CMK (cell line): Measurements from ENCODE around the gene DNAL4.

Source experiments
- DNase-seq: peaks from one replicate; pipeline ENCODE4 v3.0.0-alpha.2; 2010; ENCODE audit warnings: low read depth

DNAL4 gene

DNA sequence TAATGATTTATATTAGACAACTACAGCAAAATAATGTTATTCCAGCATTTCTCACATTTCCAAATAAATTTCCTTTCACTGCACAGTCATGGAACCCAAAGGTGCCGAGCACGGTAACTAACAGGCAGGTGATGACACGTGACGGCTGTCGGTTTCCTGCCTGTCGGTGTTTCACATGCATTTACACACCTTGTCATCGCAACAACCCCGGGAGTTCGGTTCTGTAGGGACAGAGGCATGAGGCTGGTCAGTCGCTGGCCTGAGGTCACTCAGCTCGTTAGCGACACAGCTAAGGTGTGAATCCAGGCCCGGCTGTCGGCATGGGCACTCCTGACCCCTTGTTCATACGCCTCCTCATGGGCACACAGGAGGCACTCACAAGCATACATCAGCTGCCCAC lies 9.9 kb downstream of the DNAL4 start:
- no peak for DNase-seq

DNA sequence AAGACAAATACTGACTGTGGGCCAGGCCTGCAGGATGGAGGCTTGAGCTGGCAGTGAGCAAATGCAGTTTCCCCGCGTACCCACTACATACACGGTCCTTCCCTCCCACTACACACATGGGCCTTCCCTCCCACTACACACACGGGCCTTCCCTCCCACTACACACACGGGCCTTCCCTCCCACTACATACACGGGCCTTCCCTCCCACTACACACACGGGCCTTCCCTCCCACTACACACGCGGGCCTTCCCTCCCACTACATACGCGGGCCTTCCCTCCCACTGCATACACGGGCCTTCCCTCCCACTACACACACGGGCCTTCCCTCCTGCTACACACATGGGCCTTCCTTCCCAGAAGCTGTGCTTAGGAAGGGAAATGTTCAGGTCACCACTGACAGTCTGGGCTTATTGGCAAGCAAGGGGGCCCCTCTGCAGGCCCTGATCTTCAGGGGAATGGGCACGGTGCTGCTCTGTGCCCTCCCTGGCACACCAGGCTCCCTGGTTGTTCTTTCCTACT lies 10.8 kb downstream of the DNAL4 start:
- DNase-seq: no peak

DNA sequence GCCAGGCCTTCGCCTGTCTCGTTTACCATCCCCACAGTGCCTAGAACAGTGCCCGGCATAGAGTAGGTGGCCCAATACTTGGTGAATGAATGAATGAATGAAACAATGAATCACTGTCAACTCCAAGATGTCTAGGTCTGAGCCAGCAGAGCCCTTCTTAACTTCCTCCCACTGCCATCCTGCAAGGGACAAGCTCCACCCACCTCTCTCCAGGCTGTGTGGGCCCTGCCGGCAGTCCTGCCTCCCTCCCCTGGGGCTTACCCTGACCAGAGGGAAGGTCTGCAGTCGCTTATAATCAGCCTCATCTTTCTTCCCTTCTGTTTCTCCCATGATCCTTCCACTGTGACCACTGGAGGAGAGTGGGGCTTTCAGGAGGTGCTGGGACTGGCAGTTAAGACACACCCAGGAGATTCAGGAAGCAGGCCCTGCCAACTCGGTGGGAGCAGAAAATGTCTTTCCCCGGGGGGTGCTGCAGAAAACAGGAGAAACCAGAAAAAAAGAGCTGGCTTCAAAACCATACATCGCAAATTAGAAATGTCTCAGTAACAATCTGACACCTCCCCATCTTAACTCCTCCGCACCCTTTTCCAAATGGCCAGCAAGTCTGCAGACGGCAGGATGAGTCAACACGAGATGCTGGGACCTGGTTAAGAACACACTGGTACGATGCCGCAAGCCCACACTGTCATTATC lies 11.4 kb downstream of the DNAL4 start:
- peak; percentile 85 for DNase-seq

DNA sequence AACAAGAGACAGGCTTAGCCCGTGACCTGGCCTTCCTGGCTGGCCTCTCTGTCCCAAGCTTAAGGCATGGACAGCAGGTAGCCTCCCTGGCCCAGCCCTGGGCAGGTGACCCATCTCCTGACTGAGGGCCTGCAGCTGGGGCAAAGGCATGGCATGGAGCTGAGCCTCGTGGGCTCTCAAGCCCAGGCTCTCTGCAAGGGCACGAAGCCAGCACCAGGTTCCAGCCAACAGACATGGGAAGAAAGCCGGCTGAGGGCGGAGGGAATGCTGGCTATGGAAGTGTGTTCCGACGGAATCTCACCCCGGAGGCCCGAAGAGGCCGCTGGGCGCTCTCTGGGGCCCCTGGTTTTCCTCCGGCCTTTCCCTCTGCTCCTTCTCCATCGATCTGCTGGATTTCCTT lies 12.9 kb downstream of the DNAL4 start:
- no peak for DNase-seq

DNA sequence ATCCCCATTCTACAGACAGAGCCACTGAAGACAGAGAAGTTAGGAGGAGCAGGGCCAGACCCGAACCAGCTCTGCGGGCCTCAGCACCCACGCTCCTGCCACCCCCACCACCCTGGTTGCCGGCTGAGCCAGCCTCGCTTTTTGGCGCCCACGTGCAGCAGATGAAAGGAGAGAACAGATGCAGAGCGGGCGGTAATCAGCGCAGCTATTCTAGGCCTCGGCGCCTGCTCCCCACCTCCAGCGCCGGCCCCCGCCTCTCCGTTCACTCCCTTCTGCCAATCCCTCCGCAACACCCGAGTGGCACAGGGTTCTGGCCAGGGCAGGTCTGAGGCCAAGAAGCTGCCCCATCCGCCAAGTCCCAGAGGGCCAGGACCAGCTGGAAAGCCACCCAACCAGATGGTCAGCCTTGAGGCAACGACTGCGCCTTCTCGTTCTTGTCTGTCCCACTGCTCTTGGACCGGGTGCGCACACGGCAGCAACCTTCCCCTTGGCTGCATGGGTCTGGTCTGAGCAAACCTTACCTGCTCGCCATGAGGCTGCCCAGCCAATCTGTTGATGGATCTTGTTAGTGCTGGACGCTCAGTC lies 16.8 kb downstream of the DNAL4 start:
- no peak for DNase-seq

DNA sequence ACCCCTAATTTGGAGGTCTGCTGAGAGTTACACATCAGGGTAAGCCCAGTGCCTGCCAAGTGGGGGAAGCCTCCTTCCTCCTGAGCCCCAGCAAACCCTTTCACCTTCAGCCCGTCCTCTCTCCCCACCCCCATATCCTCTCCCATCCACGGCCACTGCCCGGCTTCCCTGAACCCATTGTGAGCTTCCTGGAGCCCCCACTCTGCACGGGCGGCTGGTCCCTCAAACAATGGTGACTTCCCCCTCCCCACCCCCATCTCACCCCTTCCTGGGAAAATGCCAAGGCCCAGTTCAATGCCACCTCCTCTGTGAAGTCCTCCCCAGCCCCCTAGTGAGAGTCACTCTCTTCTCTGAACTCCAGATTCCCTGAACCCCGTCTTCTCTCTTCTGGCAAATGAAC lies 17.9 kb downstream of the DNAL4 start:
- no peak for DNase-seq

DNA sequence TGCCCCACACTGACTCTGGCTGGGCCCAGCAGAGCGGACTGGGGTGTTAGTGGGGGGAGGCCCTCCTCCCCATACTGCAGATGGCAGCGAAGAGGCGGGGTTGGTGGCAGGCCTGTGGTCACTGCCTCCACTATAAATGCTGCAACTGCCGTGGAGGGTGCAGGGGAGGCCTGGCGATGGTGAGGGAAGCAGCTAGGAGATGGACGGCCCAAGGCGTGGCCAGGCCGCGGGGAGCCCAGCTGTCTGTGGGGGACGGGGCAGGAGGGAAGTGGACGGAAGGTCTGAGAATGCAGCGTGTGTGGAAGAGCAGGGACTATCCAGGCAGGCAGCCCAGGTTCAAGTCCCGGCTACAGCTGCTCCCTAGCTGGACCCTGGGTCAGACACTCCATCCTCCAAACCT lies 18.3 kb downstream of the DNAL4 start:
- no peak for DNase-seq

DNA sequence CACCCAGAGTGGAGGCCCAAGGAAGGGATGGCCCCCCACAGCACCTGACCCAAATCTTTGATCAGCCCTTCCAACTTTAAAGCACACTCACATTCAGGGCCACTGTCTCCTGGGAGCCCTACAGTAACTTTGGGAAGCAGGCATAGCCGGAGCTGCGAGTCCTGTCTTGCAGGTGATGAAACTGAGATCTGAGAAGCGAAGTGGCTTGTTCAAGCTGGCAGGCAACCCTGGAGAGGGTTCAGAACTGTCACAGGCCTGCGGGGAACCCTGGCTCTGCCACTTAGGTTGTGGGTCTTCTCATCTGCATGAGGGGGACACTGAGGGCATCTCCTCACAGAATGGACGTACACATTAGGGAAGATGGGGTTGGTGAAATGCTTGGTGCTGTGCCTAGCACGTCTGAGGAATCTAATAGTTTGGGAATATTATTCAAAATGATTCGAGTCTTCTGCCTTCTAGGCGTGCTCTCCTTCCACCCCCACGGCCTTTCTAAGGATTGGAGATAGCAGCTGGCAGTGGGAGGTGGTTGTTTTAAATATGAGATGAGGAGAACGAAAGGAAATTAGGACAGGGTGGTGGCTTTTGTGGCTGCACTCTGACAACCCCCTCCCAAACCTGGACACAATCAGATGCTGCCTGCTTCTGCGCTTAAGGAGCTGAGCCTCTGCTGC lies 19.3 kb downstream of the DNAL4 start:
- DNase-seq: no peak

DNA sequence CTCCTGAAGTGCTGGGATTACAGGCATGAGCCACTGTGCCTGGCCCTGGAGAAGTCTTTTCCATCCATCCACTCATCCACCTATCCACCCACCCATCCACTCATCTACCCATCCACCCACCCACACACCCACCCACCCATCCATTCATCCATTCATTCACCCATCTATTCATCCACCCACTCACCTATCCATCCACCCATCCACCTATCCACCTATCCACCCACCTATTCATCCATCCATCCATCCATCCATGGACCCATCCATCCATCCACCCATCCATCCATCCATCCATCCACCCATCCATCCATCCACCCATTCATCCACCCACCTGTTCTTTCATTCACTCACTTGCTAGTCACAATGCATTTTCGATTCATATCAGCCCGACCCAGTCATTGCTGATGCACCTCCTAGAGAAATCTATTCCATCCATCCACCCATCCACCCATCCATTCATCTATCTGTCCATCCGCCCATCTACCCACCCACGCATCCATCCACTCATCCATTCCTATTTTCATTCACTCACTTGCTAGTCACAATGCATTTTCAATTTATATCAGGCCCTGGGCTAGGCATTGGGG lies 20.5 kb downstream of the DNAL4 start:
- DNase-seq: no peak

DNA sequence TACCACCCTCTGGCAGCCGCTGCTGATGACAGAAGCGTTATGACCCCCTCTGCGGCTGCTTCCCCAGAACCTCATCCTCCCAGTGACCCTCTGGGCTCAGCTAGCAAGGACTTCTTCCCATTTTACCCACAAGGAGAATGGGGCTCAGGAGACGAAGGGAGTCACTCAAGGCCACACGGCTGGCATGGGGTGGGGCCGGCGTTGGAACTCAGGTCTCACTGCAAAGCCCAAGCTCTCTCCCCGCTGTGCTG lies 21.4 kb downstream of the DNAL4 start:
- no peak for DNase-seq

DNA sequence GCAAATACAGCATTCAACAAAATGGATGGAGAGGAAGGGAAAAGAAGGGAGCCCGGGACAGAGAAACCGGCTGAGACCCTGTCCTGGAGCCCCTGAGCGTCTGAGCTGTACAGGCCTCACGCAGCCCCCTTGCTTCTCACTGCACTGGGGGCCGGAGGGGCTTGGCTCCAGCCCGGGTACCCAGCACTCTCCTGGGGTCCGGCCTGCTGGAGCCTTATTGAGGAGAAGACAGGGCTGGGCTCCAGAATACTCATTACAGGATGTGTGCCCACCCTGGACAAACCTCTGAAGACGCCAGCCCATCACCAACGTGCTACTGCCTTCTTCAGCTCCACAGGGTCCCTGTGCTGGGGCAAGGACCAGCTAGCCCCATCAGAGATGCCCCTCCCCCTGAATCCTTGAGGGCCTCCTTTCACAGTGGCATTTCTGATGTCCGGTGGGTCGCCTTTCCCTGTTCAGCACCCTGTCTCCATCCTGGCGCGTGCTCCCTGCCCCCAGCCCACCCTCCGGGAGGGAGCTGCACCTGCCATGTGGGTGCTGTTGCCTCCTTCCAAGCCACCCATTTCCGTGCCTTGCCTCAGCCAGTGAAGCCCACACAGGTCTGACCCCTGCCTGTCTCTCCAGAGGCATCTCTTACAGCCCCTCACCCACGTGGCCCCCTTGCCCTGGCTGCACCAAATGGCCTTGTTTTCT lies 23.5 kb downstream of the DNAL4 start:
- DNase-seq: no peak

DNA sequence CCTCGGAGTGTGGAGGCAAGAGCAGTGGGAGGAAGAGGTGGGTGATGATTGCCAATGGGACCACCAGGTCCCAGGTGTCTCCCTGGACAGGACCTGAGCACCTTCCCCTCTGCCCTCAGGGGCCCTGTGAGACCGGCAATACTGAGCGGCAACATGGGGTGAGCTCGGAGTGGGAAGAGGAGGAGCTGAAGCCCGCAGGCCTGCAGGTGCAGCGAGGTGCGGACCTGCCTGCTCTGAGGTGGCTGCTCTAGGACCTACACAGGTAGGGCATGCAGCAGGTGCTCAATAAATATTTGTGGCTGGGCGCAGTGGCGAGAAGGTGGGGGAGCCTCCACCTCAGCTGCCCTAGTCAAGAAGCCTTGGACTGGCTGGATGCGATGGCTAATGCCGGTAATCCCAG lies 25.9 kb downstream of the DNAL4 start:
- DNase-seq: no peak

DNA sequence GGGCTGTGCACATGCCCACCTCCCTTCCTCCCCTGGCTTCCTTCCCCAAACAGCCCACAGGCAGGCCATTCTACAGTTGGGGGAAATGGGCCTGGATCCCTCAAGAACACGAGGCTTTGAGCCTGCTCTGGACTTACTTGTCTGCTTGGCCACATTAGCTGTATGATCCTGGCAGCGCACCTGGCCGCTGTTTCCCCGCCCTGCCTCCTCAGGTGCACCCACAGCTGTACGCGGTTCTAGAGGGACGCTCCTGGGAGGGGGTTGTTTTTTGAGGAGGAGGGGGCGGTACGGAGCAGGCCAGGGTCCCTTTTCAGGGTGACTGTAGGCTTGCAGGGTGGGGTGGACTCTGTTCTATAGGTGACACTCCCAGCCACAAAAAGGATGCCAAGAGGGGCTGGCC lies 26.6 kb downstream of the DNAL4 start:
- DNase-seq: no peak

DNA sequence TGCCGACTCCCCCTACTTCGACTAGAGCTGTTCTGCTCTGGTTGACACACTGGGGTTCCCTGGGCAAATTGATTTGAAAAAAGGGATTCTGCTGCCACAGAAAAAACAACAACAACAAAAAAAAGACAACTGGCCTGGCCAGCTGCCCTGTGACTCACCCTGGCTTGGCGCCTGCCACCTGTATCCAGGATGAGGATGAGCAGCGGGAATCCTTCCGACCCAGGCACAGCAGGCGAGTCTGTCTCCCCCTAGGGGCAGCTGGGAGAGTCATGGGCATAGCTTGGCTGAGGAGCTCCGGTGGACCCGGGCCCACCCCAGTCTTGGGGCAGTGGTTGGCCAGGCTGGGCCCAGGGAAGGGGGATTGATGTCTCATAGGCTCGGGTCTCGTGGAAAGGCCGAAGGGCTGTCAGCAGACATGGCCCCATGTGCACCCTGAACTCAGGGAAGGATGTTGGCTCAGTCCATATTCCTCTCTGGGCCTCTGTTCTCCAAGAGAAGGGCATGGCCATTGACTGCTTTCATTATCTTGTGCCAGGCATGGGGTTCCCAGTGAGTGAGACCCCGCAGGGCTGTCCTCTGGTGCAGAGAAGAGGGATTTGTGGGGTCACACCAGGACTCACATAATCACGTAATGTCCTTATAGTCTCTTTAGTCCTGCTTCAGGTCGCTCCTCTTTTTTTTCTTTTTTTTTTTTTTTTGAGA lies 27.7 kb downstream of the DNAL4 start:
- no peak for DNase-seq

DNA sequence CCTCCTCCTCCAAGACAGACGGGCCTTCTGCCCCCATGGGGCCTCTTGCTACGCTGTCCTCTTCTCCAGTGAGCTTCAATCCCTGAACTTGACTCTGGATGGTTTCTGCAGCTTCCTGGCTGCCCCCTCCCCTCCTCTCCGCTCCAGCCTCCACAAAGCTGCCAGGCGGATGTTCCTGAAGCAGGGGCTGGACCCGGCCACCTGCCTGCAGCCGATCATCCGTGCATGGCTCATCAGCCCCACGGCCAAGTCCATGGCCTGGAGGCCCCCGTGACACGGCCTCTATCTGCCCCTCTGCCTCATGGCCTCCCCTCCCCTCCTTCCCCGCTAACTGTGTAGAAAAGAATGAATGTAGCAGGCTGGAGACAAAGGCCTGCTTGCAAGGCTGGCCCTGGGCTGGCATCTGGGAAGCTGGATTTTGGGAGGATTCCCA lies 31.4 kb downstream of the DNAL4 start:
- DNase-seq: no peak

DNA sequence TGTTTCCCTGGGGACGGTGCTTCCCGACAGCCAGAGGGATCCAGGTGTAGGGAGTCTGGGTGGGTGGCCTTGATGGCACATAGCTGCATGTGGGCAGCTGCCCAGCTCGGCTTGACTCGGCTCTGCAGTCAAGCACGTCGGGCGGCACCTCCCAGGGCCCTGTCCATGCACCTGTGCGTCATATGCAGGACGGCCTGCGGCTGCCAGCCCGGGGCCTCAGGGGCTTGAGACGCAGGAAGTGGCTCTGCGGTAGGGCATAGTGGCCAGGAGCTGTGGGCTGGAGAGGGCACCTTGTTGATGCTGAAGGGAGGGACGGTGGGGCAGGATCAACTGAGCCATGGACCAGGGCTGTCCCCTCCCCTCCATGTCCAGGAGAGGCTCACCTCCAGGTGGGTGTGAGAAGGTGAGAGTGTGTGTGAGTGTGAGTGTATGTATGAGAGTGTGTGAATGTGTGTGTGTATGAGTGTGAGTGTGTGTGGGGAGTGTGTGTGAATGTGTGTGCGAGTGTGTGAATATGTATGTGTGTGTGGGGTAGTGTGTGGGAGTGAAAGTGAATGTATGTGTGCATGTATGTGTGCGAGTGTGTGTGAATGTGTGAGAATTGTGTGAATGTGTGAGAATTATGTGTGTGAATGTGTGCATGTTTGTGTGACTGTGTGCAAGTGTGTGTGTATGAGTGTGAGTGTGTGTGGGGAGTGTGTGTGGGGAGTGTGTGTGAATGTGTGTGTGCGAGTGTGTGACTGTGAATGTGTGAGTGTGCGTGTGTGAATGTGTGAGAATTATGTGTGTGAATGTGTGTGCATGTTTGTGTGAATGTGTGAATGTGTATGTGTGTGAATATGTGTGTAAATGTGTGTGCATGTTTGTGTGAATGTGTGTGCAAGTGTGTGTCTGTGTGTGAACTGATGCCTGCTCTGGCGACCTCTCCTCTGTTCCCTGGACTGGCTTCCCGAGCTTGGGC lies 32.5 kb downstream of the DNAL4 start:
- DNase-seq: no peak

DNA sequence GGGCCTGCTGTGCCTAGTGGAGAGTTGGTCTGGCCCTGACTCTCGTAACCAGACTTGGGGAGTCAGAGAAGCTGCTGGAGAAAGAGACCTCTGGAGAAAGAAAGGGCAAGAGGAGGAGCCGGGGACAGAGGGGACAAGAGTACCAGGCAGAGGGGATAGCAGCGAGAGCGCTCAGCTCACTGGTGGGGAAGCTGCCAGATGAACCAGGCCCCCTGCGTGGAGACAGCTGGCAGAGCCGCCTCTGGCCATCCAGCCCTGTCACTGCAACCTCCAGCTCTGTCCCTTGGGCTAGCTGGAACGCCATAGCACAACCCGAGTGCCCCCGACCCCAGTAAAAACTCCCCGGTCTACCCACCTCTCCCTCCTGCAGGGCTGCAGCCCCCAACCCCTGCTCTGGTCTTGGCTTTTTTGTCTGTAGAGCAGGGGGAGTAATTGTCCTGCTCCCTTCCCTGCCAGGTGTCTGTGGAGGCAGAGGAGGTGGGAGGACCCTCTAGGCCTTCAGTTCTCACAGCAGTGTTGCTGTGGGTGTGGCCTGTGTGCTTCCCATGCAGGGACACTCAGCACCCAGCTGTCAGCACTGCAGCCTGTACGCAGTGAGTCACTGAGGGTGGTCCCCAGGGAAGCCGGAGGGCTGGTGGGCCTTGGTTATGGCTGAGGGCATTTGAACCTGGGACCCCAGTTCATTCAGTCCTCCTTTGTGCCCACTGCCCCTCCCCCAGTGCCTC lies 33.3 kb downstream of the DNAL4 start:
- no peak for DNase-seq

DNA sequence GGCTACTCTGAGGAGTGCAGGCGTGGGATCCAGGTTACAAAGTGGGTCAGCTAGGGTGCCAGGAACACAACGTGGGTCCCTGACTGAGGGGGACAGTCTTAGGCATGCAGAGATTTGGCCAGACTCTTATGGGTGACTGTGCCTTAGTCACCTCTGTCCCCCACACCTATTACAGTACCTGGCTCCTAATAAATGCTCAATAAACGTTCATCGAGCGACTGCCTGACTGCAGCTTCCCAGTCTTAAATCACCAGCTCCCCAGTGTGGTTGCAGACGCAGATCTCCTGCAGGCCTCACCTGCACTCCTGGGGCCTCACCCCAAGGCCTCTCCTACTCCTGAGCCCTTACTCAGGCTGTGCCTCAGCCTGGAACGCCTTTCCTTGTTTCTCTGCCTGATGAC lies 34.9 kb downstream of the DNAL4 start:
- no peak for DNase-seq

DNA sequence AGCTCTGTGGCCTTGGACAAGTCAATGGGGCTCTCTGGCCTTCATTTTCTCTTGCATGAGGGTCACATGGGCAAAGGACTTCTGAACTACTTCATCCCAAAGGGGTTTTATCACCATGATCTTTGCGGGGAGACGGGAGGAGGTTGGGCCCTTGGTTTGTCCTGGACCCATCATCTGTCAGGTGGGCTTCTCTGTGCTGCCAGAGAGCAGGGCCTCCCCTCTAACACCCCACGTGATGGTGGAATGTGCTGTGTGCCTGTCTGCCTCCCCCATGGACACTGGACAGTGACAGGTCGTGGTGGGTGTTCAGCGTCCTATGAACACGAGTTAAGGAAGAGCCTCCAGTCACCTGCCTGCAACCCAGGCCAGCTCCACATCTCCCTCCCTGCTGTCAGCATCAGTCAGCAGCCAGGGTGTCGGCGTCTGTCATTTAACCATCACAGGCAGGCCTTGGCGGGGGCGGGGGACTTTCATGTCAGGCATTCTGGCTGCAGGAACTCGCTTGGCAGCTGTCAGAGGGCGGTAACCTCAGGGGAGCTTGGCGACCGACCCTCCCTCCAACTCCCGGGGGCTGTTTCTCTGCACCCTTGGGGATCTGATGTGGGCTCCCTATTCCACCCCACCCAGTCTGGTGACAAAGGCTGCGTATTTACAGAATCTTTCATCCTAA lies 35.5 kb downstream of the DNAL4 start:
- DNase-seq: no peak

DNA sequence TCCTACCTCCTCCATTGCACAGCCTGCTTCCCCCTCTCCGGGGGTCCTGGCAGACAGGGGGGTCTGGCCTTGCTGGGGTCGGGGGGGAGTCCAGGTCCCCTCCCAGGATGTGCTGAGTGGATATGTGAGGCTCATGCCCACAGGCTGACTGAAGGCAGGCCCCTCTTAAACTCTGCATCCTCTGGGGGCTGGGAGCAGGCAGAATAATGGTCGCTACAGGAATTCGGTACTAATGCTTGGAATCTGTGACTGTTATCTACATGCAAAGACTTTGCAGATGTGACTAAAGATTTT lies 36.5 kb downstream of the DNAL4 start:
- DNase-seq: no peak
